HepG2 (cell line): ENCODE measurements around the gene GPATCH8. TPM values are rescaled to one million over a fixed set of nuclear protein-coding genes. Genes with fewer than 3 reads are reported as not detected.
"Not testable (repeated sequence)": the region's sequence is repeated elsewhere in the genome, so short reads cannot be mapped to it uniquely, and the experiment has no call there.

ENCODE experiments used
- ATAC-seq: fragments of 200-7000 bp; cut with Tn5 transposase; 3 replicates; pipeline ENCODE4 v1.9.1; 2020; ENCODE audit warnings: mild to moderate bottlenecking, moderate library complexity
- BruUV-seq: library from RNA; stranded (reverse); fragments of 400-500 nt; replicated peaks from 2 replicates; lab custom pipeline; 2021; lab: Mats Ljungman, UMichigan
- CTCF ChIA-PET: fragments of 300-600 bp; formaldehyde crosslinking; extraction: SDS; loops from one replicate; lab custom pipeline; 2021; ENCODE audit warnings: low total read pairs, inconsistent platforms, low intra/inter-chr PET ratio; lab: Yijun Ruan, JAX
- POLR2A ChIA-PET: fragments of 350-600 bp; sonication (Branson Sonifier 250); formaldehyde crosslinking; loops from one replicate; lab custom pipeline; 2020; ENCODE audit warnings: antibody characterized with exemption, inconsistent platforms; lab: Yijun Ruan, JAX
- DNase-seq: peaks from one replicate; pipeline ENCODE4 v3.0.0-alpha.2; 2015; ENCODE audit warnings: low spot score
- FAIRE-seq: peaks from 3 replicates; lab custom pipeline; 2011; peaks lifted over from hg19 to GRCh38; lab: Jason Lieb, UNC
- H2AFZ ChIP-seq: one replicate; pipeline ENCODE4 v1.6.1; 2011; ENCODE audit warnings: low read length, inconsistent platforms
- H3K27ac ChIP-seq: fragments of 300-600 bp; 3 replicates; pipeline ENCODE4 v1.8.0; 2011; ENCODE audit warnings: mixed run types, mild to moderate bottlenecking, mixed read lengths, low read length, inconsistent platforms; ENCODE audit not compliant: insufficient read depth; ENCODE audit errors: extremely low read length
- H3K27me3 ChIP-seq, 2 experiments: fragments of 200-600 bp in 1 of 2; 2 replicates in 1 of 2; 3 replicates in 1 of 2; pipeline versions ENCODE4 v1.6.0 to v1.8.0; 2011; ENCODE audit warnings: low read length in 2 of 2, mild to moderate bottlenecking in 2 of 2, moderate library complexity in 2 of 2, inconsistent platforms in 1 of 2; ENCODE audit not compliant: insufficient read depth in 2 of 2, control insufficient read depth in 1 of 2
- H3K36me3 ChIP-seq, 2 experiments: fragments of 200-600 bp in 1 of 2; replicated peaks in 1 of 2; 2 replicates in 1 of 2; 3 replicates in 1 of 2; pipeline versions ENCODE4 v1.5.1 to v1.8.0; 2011; ENCODE audit warnings: low read length in 2 of 2, inconsistent platforms in 1 of 2; ENCODE audit not compliant: insufficient read depth in 2 of 2, control insufficient read depth in 1 of 2
- H3K4me1 ChIP-seq: 2 replicates; pipeline ENCODE4 v1.5.1; 2012; ENCODE audit warnings: low read length, inconsistent platforms; ENCODE audit not compliant: insufficient read depth
- H3K4me2 ChIP-seq: 2 replicates; pipeline ENCODE4 v1.6.0; 2011; ENCODE audit warnings: low read depth, low read length, inconsistent platforms
- H3K4me3 ChIP-seq, 3 experiments: fragments of 200-600 bp in 1 of 3; sonication (generic), shearing (Covaris generic) in 1 of 3; replicated peaks in 1 of 3; 2 replicates each; pipeline ENCODE4 v1.5.1; 2011 to 2016; ENCODE audit warnings: low read length in 3 of 3, inconsistent platforms in 2 of 3, low read depth in 2 of 3, mild to moderate bottlenecking in 2 of 3, control low read depth in 1 of 3, mixed read lengths in 1 of 3; ENCODE audit not compliant: insufficient read depth in 1 of 3
- H3K79me2 ChIP-seq: one replicate; pipeline ENCODE4 v1.6.1; 2011; ENCODE audit warnings: low read length, inconsistent platforms; ENCODE audit not compliant: insufficient read depth
- H3K9ac ChIP-seq: 2 replicates; pipeline ENCODE4 v1.6.0; 2011; ENCODE audit warnings: mild to moderate bottlenecking, low read depth, low read length, inconsistent platforms; ENCODE audit not compliant: insufficient read depth
- H3K9me3 ChIP-seq: 2 replicates; pipeline ENCODE4 v1.5.1; 2012; ENCODE audit warnings: mild to moderate bottlenecking, low read length
- H4K20me1 ChIP-seq: 2 replicates; pipeline ENCODE4 v1.6.0; 2011; ENCODE audit warnings: inconsistent platforms, mild to moderate bottlenecking, low read length, moderate library complexity; ENCODE audit not compliant: insufficient read depth
- EHMT2 ChIP-seq: fragments of 200-600 bp; sonication (generic); IDR thresholded peaks from 2 replicates; pipeline ENCODE4 v1.7.0; 2017; ENCODE audit warnings: antibody characterized with exemption, low read depth, low read length, borderline replicate concordance
- PBX2 ChIP-seq: IDR thresholded peaks from 2 replicates; pipeline ENCODE4 v1.6.1; 2016; ENCODE audit warnings: control low read depth
- RAD51 ChIP-seq: fragments of 450-650 bp; IDR thresholded peaks from 2 replicates; pipeline ENCODE4 v1.6.1; 2016; ENCODE audit warnings: borderline replicate concordance
- SAP130 ChIP-seq: IDR thresholded peaks from 2 replicates; pipeline ENCODE4 v1.6.1; 2016; ENCODE audit warnings: low read depth
- ZFY ChIP-seq: sonication (generic); formaldehyde crosslinking; IDR thresholded peaks from 2 replicates; pipeline ENCODE4 v1.4.0; 2020; ENCODE audit warnings: missing genetic modification reagents
- WGBS: methylation state at CpG from one replicate; pipeline ENCODE4 v1.1.6; 2017; ENCODE audit warnings: low lambda C conversion rate; 5-methylcytosine and 5-hydroxymethylcytosine counted together
- in situ Hi-C: cut with HindIII; loops from 2 replicates; pipeline ENCODE4 v1.10.0; 2017; ENCODE audit warnings: low pct_unique_long_range_greater_than_20kb; ENCODE audit not compliant: extremely low pct_ligation_motif_present
- intact Hi-C: fragments of 100-400 bp; cut with micrococcal nuclease; formaldehyde crosslinking; loops from one replicate; pipeline ENCODE4 v1.10.0; 2022; ENCODE audit not compliant: unreplicated experiment
- polyA plus RNA-seq, 8 experiments: library from polyadenylated mRNA; depleted of rRNA in 3 of 8; stranded (reverse) in 7 of 8; unstranded in 1 of 8; fragments of >200 nt; fragmentation: Illumina TruSeq in 4 of 8; extraction: Trizol in 4 of 8; gene quantifications; 2 replicates each; pipeline versions ENCODE4 v1.2.1 to v1.2.3, GENCODE V29; 2011 to 2016; ENCODE audit warnings: low read depth in 4 of 8, missing spikeins in 1 of 8, mixed read lengths in 1 of 8; ENCODE audit not compliant: insufficient read depth in 1 of 8
- total RNA-seq, 5 experiments: library from RNA; depleted of rRNA; stranded (reverse); fragments of >200 nt; fragmentation: Illumina TruSeq; extraction: Trizol; gene quantifications; 2 replicates each; pipeline ENCODE4 v1.2.3, GENCODE V29; 2016; ENCODE audit warnings: low read depth in 1 of 5
- TF ChIP-seq, protein P1 (sequence below): sonication (generic); formaldehyde crosslinking; IDR thresholded peaks from 2 replicates; pipeline ENCODE4 v1.9.0; 2021; ENCODE audit warnings: missing genetic modification reagents, borderline replicate concordance
- TF ChIP-seq, protein P2 (sequence below): sonication (generic); formaldehyde crosslinking; IDR thresholded peaks from 2 replicates; pipeline ENCODE4 v1.5.0; 2020; ENCODE audit warnings: mild to moderate bottlenecking, missing genetic modification reagents, moderate library complexity
- TF ChIP-seq, protein P3 (sequence below): sonication (generic); formaldehyde crosslinking; IDR thresholded peaks from 2 replicates; pipeline ENCODE4 v1.4.0; 2020; ENCODE audit warnings: mild to moderate bottlenecking, missing genetic modification reagents
- TF ChIP-seq, protein P4 (sequence below): IDR thresholded peaks from 2 replicates; pipeline ENCODE4 v1.6.1; 2016; ENCODE audit warnings: missing genetic modification reagents, missing compliant biosample characterization

The GPATCH8 gene
- total and polyA plus RNA-seq, 2 of the 13 experiments (the other 11 are each of a cell fraction or from before 2014, with no cell fraction given) = 20.7 to 21.5 TPM

DNA sequence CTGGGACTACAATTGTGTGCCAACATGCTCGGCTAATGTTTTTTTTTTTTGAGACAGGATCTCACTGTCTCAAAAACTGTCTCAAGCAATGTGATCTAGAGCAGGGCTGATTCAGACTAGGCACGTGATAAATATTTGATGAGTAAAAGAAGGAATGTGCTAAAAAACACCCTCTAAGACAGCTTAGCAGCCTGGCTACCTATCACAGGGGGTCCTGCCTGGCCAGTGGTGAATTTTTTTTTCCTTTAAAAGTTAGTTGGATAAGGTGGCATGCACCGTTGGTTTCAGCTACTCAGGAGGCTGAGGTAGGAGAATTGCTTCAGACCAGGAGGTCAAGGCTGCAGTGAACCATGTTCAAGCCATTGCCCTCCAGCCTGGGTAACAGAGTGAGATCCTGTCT is 14.8 kb upstream of the GPATCH8 start (continued):
- TF ChIP-seq, protein P1, sequence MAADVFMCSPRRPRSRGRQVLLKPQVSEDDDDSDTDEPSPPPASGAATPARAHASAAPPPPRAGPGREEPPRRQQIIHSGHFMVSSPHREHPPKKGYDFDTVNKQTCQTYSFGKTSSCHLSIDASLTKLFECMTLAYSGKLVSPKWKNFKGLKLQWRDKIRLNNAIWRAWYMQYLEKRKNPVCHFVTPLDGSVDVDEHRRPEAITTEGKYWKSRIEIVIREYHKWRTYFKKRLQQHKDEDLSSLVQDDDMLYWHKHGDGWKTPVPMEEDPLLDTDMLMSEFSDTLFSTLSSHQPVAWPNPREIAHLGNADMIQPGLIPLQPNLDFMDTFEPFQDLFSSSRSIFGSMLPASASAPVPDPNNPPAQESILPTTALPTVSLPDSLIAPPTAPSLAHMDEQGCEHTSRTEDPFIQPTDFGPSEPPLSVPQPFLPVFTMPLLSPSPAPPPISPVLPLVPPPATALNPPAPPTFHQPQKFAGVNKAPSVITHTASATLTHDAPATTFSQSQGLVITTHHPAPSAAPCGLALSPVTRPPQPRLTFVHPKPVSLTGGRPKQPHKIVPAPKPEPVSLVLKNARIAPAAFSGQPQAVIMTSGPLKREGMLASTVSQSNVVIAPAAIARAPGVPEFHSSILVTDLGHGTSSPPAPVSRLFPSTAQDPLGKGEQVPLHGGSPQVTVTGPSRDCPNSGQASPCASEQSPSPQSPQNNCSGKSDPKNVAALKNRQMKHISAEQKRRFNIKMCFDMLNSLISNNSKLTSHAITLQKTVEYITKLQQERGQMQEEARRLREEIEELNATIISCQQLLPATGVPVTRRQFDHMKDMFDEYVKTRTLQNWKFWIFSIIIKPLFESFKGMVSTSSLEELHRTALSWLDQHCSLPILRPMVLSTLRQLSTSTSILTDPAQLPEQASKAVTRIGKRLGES = no peak
- no peak for TF ChIP-seq RAD51
- no peak for TF ChIP-seq EHMT2

DNA sequence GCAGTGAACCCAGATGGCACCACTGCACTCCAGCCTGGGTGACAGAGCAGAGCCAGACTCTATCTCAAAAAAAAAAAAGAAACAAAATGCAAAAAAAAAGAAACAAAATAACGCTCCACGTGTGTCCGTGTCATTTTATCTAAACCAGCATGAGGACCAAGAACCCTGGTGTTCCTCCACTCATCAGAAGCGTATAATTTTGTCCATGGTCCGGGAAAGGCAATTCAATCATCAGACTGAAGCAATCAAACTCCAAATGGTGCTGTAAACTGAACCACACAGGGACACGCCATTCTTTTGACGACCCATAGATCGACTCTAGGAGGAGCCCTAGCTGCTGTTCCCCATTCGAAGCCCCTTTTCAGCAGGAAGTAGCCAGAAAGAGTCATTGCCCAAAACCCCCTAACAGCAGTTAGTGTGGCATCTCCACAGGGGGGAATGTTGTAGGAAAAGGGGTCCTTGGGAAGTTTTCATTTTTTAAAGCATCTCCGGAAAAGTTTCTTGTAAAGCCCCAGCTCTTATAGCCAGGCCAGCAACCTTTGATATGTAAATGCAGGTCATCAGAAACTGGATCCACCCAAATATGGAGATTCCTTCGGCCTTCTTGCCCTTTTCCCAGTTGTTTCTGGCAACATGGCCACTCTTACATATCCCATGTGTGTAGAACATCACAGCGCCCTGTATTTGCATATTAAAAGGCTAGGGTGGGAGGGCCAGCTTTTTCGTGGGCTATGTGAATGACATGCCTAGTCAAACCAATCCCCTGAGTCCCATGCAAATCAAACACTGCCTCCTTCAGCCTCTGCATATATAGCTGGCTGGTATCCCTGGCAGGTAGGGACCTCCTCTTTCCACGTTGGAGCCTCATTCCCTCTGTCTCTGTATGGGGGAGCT is 8.3 kb upstream of the GPATCH8 start:
- ATAC-seq = peak; percentile 86
- Histone ChIP-seq H3K4me1 (peaks cover 70% of the 10 kb centered on the region), H2AFZ (peak overlapping the region; percentile 87), H3K4me2 (peak overlapping the region; percentile 75), H3K4me3 (peak overlapping the region in 1 of 3 experiments; percentile 35; a peak in 1 of 6 replicates)
- H3K27ac ChIP-seq, H4K20me1 ChIP-seq, BruUV-seq, in situ Hi-C loops, FAIRE-seq, CTCF ChIA-PET, H3K9ac ChIP-seq, H3K9me3 ChIP-seq, intact Hi-C loops, H3K27me3 ChIP-seq, H3K36me3 ChIP-seq, H3K79me2 ChIP-seq: not testable (repeated sequence)
- POLR2A ChIA-PET = interaction anchor here (0.6 to 2.2 kb wide), 3 partner anchors 9 to 19 kb away, joined by 4 to 12 read pairs (median 8); partner anchors contain the start of gene GPATCH8
- DNase-seq = peak; percentile 63
- 51% methylated on average over 14 of the region's 14 CpGs for WGBS
- TF ChIP-seq, protein P2, sequence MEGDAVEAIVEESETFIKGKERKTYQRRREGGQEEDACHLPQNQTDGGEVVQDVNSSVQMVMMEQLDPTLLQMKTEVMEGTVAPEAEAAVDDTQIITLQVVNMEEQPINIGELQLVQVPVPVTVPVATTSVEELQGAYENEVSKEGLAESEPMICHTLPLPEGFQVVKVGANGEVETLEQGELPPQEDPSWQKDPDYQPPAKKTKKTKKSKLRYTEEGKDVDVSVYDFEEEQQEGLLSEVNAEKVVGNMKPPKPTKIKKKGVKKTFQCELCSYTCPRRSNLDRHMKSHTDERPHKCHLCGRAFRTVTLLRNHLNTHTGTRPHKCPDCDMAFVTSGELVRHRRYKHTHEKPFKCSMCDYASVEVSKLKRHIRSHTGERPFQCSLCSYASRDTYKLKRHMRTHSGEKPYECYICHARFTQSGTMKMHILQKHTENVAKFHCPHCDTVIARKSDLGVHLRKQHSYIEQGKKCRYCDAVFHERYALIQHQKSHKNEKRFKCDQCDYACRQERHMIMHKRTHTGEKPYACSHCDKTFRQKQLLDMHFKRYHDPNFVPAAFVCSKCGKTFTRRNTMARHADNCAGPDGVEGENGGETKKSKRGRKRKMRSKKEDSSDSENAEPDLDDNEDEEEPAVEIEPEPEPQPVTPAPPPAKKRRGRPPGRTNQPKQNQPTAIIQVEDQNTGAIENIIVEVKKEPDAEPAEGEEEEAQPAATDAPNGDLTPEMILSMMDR (CRISPR knock-in tag) = peak; percentile 42
- TF ChIP-seq, protein P3, sequence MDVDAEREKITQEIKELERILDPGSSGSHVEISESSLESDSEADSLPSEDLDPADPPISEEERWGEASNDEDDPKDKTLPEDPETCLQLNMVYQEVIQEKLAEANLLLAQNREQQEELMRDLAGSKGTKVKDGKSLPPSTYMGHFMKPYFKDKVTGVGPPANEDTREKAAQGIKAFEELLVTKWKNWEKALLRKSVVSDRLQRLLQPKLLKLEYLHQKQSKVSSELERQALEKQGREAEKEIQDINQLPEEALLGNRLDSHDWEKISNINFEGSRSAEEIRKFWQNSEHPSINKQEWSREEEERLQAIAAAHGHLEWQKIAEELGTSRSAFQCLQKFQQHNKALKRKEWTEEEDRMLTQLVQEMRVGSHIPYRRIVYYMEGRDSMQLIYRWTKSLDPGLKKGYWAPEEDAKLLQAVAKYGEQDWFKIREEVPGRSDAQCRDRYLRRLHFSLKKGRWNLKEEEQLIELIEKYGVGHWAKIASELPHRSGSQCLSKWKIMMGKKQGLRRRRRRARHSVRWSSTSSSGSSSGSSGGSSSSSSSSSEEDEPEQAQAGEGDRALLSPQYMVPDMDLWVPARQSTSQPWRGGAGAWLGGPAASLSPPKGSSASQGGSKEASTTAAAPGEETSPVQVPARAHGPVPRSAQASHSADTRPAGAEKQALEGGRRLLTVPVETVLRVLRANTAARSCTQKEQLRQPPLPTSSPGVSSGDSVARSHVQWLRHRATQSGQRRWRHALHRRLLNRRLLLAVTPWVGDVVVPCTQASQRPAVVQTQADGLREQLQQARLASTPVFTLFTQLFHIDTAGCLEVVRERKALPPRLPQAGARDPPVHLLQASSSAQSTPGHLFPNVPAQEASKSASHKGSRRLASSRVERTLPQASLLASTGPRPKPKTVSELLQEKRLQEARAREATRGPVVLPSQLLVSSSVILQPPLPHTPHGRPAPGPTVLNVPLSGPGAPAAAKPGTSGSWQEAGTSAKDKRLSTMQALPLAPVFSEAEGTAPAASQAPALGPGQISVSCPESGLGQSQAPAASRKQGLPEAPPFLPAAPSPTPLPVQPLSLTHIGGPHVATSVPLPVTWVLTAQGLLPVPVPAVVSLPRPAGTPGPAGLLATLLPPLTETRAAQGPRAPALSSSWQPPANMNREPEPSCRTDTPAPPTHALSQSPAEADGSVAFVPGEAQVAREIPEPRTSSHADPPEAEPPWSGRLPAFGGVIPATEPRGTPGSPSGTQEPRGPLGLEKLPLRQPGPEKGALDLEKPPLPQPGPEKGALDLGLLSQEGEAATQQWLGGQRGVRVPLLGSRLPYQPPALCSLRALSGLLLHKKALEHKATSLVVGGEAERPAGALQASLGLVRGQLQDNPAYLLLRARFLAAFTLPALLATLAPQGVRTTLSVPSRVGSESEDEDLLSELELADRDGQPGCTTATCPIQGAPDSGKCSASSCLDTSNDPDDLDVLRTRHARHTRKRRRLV (CRISPR knock-in tag) = peak; percentile 46; the same call in 1 of the 2 replicates
- TF ChIP-seq SAP130 (CRISPR knock-in tag) (peak; percentile 9; the same call in 1 of the 2 replicates), ZFY (0 out of 2 replicates have a peak, but pooled peaks have one; percentile 20), PBX2 (CRISPR knock-in tag) (0 out of 2 replicates have a peak, but pooled peaks have one; percentile 23)
- TF ChIP-seq, protein P4, sequence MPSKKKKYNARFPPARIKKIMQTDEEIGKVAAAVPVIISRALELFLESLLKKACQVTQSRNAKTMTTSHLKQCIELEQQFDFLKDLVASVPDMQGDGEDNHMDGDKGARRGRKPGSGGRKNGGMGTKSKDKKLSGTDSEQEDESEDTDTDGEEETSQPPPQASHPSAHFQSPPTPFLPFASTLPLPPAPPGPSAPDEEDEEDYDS = peak; percentile 95
